GM18519 (cell line): ENCODE data around the gene FEM1C.

Experiments
- ATAC-seq: cut with Tn5 transposase; IDR thresholded peaks from one replicate; pipeline ENCODE4 v1.9.1; 2021; ENCODE audit warnings: mild to moderate bottlenecking, moderate library complexity; ENCODE audit not compliant: unreplicated experiment, low FRiP score

FEM1C gene

GRCh38 chr5:115544436-115545350 lies at the start of gene FEM1C:
TSS of gene FEM1C (minus strand) at chr5:115544775. CDS start at chr5:115543493, 1,282 bp downstream.
- peak; percentile 96 for ATAC-seq

- ATAC-seq, result no peak
These were observed 44.5 kb upstream of the FEM1C start for GRCh38 chr5:115589043-115589442.

- ATAC-seq, result no peak
These were observed 44.1 kb upstream of the FEM1C start for GRCh38 chr5:115588640-115589039.

- ATAC-seq, result no peak
These were observed 42.1 kb upstream of the FEM1C start for GRCh38 chr5:115586525-115587146.

GRCh38 chr5:115585265-115585664 lies 40.7 kb upstream of the FEM1C start:
- no peak for ATAC-seq

GRCh38 chr5:115584501-115584900 lies 39.9 kb upstream of the FEM1C start:
- no peak for ATAC-seq

GRCh38 chr5:115583474-115583873 lies 38.9 kb upstream of the FEM1C start:
- no peak for ATAC-seq

- no peak for ATAC-seq
These were observed 36.4 kb upstream of the FEM1C start for GRCh38 chr5:115580941-115581340.

GRCh38 chr5:115579747-115580173 lies 35.2 kb upstream of the FEM1C start:
- ATAC-seq, result peak; percentile 43

GRCh38 chr5:115579216-115579615 lies 34.6 kb upstream of the FEM1C start:
- no peak for ATAC-seq

GRCh38 chr5:115578657-115579056 lies 34.1 kb upstream of the FEM1C start:
- ATAC-seq, result peak; percentile 53

- ATAC-seq, result no peak
These were observed 33.2 kb upstream of the FEM1C start for GRCh38 chr5:115577741-115578140.

- no peak for ATAC-seq
These were observed 32.8 kb upstream of the FEM1C start for GRCh38 chr5:115577329-115577728.

- peak; percentile 23 for ATAC-seq
These were observed 30.8 kb upstream of the FEM1C start for GRCh38 chr5:115575167-115576070.

- no peak for ATAC-seq
These were observed 28.6 kb upstream of the FEM1C start for GRCh38 chr5:115573133-115573532.

- ATAC-seq, result no peak
These were observed 26.9 kb upstream of the FEM1C start for GRCh38 chr5:115571441-115571878.

- ATAC-seq, result no peak
These were observed 24.1 kb upstream of the FEM1C start for GRCh38 chr5:115568668-115569067.

- ATAC-seq, result no peak
These were observed 20.7 kb upstream of the FEM1C start for GRCh38 chr5:115565233-115565632.

- no peak for ATAC-seq
These were observed 16.6 kb upstream of the FEM1C start for GRCh38 chr5:115561176-115561575.

GRCh38 chr5:115559524-115559923 lies 14.9 kb upstream of the FEM1C start:
- no peak for ATAC-seq
